Right lobe of liver (tissue), 6 donors: ENCODE results near the gene RNF8. TPM values are rescaled to one million over a fixed set of nuclear protein-coding genes. Genes with fewer than 3 reads are reported as not detected.
A peak's percentile ranks its signal among the peaks of the same experiment; 100 is the strongest.

Source experiments
- ATAC-seq, 4 donors: fragments of 200-7000 bp; cut with Tn5 transposase; one replicate each; pipeline ENCODE4 v1.9.1; 2020; ENCODE audit warnings: mild to moderate bottlenecking in 4 of 4, moderate library complexity in 4 of 4
- DNase-seq, 3 donors: peaks; one replicate each; pipeline ENCODE4 v3.0.0-alpha.2; 2020
- H3K27ac ChIP-seq, 3 donors: fragments of 200-600 bp; one replicate each; pipeline ENCODE4 v1.8.0; 2022
- H3K27me3 ChIP-seq, 2 donors: fragments of 200-600 bp; one replicate each; pipeline ENCODE4 v1.8.0; 2022
- H3K36me3 ChIP-seq, 4 donors: fragments of 200-600 bp; sonication (generic) in 1 of 4; one replicate each; pipeline versions ENCODE4 v1.5.1 to v1.8.0; 2017 to 2022; ENCODE audit warnings: control low read depth in 1 of 4
- H3K4me1 ChIP-seq, 4 donors: fragments of 200-600 bp; sonication (generic) in 1 of 4; one replicate each; pipeline versions ENCODE4 v1.5.1 to v1.8.0; 2017 to 2022; ENCODE audit warnings: control low read depth in 1 of 4
- H3K4me3 ChIP-seq, 3 donors: fragments of 200-600 bp; one replicate each; pipeline ENCODE4 v1.8.0; 2022
- H3K9me3 ChIP-seq, 4 donors: fragments of 200-600 bp; sonication (generic) in 1 of 4; one replicate each; pipeline versions ENCODE4 v1.5.1 to v1.8.0; 2017 to 2022; ENCODE audit warnings: control low read depth in 1 of 4
- POLR2A ChIP-seq: fragments of 450-650 bp; IDR thresholded peaks from one replicate; pipeline ENCODE4 v1.6.1; 2017; ENCODE audit warnings: antibody characterized with exemption, mild to moderate bottlenecking
- WGBS: methylation state at CpG from one replicate; pipeline ENCODE4 v1.1.6; 2018; ENCODE audit warnings: low coverage, low lambda C conversion rate; ENCODE audit not compliant: insufficient coverage; ENCODE audit errors: missing lambda C conversion rate; 5-methylcytosine and 5-hydroxymethylcytosine counted together
- intact Hi-C, 2 donors: fragments of 100-400 bp; cut with DNase I; formaldehyde crosslinking; loops; one replicate each; pipeline versions ENCODE4 v1.11.2 to v1.14.1; 2022
- total RNA-seq, 6 experiments: library from RNA; depleted of rRNA in 2 of 6; stranded (reverse); fragments of >200 nt in 2 of 6; fragmentation: NEBNext Ultra II Directional in 3 of 6; extraction: Animal tissue kit (Norgen Biotek cat#: 25700) in 3 of 6; gene quantifications; one replicate each; pipeline versions ENCODE4 v1.1.0 to v1.2.4, GENCODE V29; 2016 to 2023
- TF ChIP-seq, protein P1 (sequence below), 4 donors: fragments of 200-600 bp in 3 of 4; fragments of 450-650 bp in 1 of 4; IDR thresholded peaks; one replicate each; pipeline versions ENCODE4 v1.5.1 to v1.8.0; 2016 to 2022; ENCODE audit warnings: antibody characterized with exemption in 4 of 4, mild to moderate bottlenecking in 2 of 4
- donor health status: DM: no; HTN: yes; CAD: no.
- donor health status: DM: no; HTN: no; CAD: no.
- donor health status: DM: no; HTN: no; CAD: no.
- donor health status: DM: no; HTN: yes; CAD: no.
- donor health status: DM: no; HTN: yes; CAD: no.

RNF8 gene
- total RNA-seq, 6 experiments from 2014 or later: 4.3 to 7.1 (median 6.1) TPM

GRCh38 chr6:37429352-37429750, 75.6 kb downstream of the RNF8 start:
- DNase-seq (no peak), ATAC-seq (no peak)
- Histone ChIP-seq H3K9me3 (no peaks in the 10 kb centered on the region), H3K27ac (no peak overlapping the region), H3K27me3 (no peaks in the 10 kb centered on the region), H3K4me3 (no peak overlapping the region), H3K4me1 (peaks cover 0 to 9% (median 4%) of the 10 kb centered on the region in 4 donors), H3K36me3 (peaks cover 0 to 4% (median 0%) of the 10 kb centered on the region in 4 donors)
- intact Hi-C loops: no loop called here
- WGBS: 58% methylated on average over 2 of the region's 2 CpGs
- TF ChIP-seq, protein P1, sequence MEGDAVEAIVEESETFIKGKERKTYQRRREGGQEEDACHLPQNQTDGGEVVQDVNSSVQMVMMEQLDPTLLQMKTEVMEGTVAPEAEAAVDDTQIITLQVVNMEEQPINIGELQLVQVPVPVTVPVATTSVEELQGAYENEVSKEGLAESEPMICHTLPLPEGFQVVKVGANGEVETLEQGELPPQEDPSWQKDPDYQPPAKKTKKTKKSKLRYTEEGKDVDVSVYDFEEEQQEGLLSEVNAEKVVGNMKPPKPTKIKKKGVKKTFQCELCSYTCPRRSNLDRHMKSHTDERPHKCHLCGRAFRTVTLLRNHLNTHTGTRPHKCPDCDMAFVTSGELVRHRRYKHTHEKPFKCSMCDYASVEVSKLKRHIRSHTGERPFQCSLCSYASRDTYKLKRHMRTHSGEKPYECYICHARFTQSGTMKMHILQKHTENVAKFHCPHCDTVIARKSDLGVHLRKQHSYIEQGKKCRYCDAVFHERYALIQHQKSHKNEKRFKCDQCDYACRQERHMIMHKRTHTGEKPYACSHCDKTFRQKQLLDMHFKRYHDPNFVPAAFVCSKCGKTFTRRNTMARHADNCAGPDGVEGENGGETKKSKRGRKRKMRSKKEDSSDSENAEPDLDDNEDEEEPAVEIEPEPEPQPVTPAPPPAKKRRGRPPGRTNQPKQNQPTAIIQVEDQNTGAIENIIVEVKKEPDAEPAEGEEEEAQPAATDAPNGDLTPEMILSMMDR (IDR thresholded peaks at IDR 0.05): no peak
- no peak for TF ChIP-seq POLR2A

- peak overlapping the region; percentile 64 to 86 (median 83) for H3K27ac ChIP-seq
- WGBS: 14% methylated on average over 7 of the region's 7 CpGs
- H3K4me1 ChIP-seq: peaks cover 0 to 11% (median 4%) of the 10 kb centered on the region in 4 donors
- H3K9me3 ChIP-seq: no peaks in the 10 kb centered on the region
- DNase-seq: no peak
- no peaks in the 10 kb centered on the region for H3K27me3 ChIP-seq
- peak in 2 of 4 donors; percentile 23 to 32 for ATAC-seq
- H3K4me3 ChIP-seq: peak overlapping the region; percentile 86 to 98 (median 96)
- intact Hi-C loops: no loop called here
- no peak for TF ChIP-seq POLR2A
- TF ChIP-seq, protein P1 (IDR thresholded peaks at IDR 0.05): no peak
- H3K36me3 ChIP-seq: peaks cover 2 to 19% (median 6%) of the 10 kb centered on the region in 4 donors
These were observed 78.8 kb downstream of the RNF8 start for GRCh38 chr6:37432590-37432915.

DNA sequence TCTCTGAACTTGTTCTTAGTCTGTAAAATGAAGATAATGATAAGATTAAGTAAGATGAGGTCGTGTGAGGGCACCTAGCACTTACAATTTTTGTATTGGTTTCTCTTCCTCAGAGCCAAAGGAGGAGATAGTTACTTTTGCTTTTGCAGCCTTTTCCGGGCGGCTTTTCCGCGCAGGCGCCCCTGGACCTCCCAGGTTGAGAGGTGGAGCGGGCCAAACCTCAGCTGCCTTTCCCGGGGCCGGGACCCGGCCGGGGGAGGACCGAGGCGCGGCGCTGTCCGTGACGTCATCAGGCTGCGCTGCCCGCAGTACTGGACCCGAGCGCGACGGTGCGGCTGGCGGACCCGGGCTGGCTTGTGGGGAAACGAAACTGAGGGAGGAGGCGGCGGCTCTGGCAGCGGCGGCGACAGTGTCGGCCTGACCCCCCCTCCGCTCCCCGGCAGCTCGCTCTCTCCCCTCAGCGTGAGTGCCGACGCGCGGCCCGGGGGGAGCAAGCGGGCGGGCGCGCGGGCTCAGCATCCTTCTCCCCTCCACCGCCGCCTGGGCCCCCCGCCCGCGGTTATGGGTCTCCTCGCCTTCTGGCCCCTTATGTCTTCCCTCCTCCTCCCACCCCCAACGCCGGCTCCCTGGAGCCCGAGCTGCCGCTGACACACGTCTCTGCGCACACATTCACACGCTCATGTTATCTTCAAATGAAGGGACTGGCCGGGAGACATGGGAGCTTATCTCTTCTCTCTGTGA, 79.3 kb downstream of the RNF8 start, which contains the start of gene CMTR1:
Gene CMTR1 (plus strand): TSS at position 306 of the 741 bp plus-strand sequence. CDS start 2,409 bp downstream, outside the sequence.
- Histone ChIP-seq H3K4me1 (peaks cover 0 to 11% (median 4%) of the 10 kb centered on the region in 4 donors), H3K4me3 (peak within 1 kb of the TSS; percentile 86 to 98 (median 96)), H3K27ac (peak within 1 kb of the TSS; percentile 64 to 86 (median 83)), H3K9me3 (no peaks in the 10 kb centered on the region), H3K36me3 (peaks cover 4 to 24% (median 6%) of the 10 kb centered on the region in 4 donors), H3K27me3 (no peaks in the 10 kb centered on the region)
- ATAC-seq (peak; percentile 99 to 100 (median 99)), DNase-seq (peak; percentile 96 to 98 (median 98))
- 1% methylated on average over 26 of the region's 61 CpGs for whole genome bisulfite sequencing
- TF ChIP-seq POLR2A: peak; percentile 74
- TF ChIP-seq, protein P1 (IDR thresholded peaks at IDR 0.05): peak in 1 of 4 donors; percentile 23
- intact Hi-C loops: no loop called here

GRCh38 chr6:37433657-37434271, 80.0 kb downstream of the RNF8 start:
- Histone ChIP-seq H3K4me1 (peaks cover 0 to 11% (median 4%) of the 10 kb centered on the region in 4 donors), H3K9me3 (no peaks in the 10 kb centered on the region), H3K4me3 (peak overlapping the region; percentile 86 to 98 (median 96)), H3K36me3 (peaks cover 4 to 30% (median 6%) of the 10 kb centered on the region in 4 donors), H3K27ac (peak overlapping the region; percentile 64 to 86 (median 83)), H3K27me3 (no peaks in the 10 kb centered on the region)
- peak; percentile 35 to 42 (median 40) for ATAC-seq
- intact Hi-C loops: no loop called here
- TF ChIP-seq POLR2A: no peak
- TF ChIP-seq, protein P1 (IDR thresholded peaks at IDR 0.05): no peak
- DNase-seq: peak in 2 of 3 donors; percentile 28 to 50
- 13% methylated on average over 12 of the region's 13 CpGs for WGBS
